Loucy (cell line): Measurements from ENCODE around the gene NCSTN.

ENCODE experiments used
- H2AFZ ChIP-seq: fragments of 200-600 bp; sonication (generic); 2 replicates; pipeline ENCODE4 v1.6.0; 2016; ENCODE audit warnings: antibody characterized with exemption, mild to moderate bottlenecking, low read length, moderate library complexity
- H3F3A ChIP-seq: fragments of 200-600 bp; 2 replicates; pipeline ENCODE4 v1.6.0; 2016; ENCODE audit warnings: antibody characterized with exemption, low read depth, mild to moderate bottlenecking
- H3K27me3 ChIP-seq: fragments of 200-600 bp; sonication (generic); 2 replicates; pipeline ENCODE4 v1.6.1; 2014; ENCODE audit warnings: low read length, mild to moderate bottlenecking; ENCODE audit not compliant: insufficient read depth, poor library complexity, severe bottlenecking
- H3K36me3 ChIP-seq: fragments of 200-600 bp; sonication (generic); 2 replicates; pipeline ENCODE4 v1.6.1; 2016; ENCODE audit warnings: low read length; ENCODE audit not compliant: insufficient read depth
- H3K4me1 ChIP-seq: fragments of 200-600 bp; sonication (generic); 2 replicates; pipeline ENCODE4 v1.5.1; 2014; ENCODE audit warnings: low read length, mild to moderate bottlenecking; ENCODE audit not compliant: insufficient read depth, poor library complexity, severe bottlenecking
- H3K4me2 ChIP-seq: fragments of 200-600 bp; sonication (generic); 2 replicates; pipeline ENCODE4 v1.6.0; 2014; ENCODE audit warnings: antibody characterized with exemption, low read length, low read depth, mild to moderate bottlenecking; ENCODE audit not compliant: poor library complexity, severe bottlenecking
- H3K4me3 ChIP-seq: fragments of 200-600 bp; sonication (generic); 2 replicates; pipeline ENCODE4 v1.5.1; 2014; ENCODE audit warnings: low read length, mild to moderate bottlenecking, mixed read lengths; ENCODE audit not compliant: poor library complexity, severe bottlenecking
- H3K79me2 ChIP-seq: fragments of 200-600 bp; sonication (generic); 2 replicates; pipeline ENCODE4 v1.6.1; 2014; ENCODE audit warnings: low read length; ENCODE audit not compliant: insufficient read depth
- H3K9ac ChIP-seq: fragments of 200-600 bp; sonication (generic); 2 replicates; pipeline ENCODE4 v1.6.0; 2014; ENCODE audit warnings: mild to moderate bottlenecking, low read depth, low read length, moderate library complexity; ENCODE audit not compliant: poor library complexity, severe bottlenecking
- H3K9me2 ChIP-seq: fragments of 200-600 bp; sonication (generic); replicated peaks from 2 replicates; pipeline ENCODE4 v1.6.1; 2016; ENCODE audit warnings: low read depth, low read length, mixed read lengths
- H3K9me3 ChIP-seq: fragments of 200-600 bp; sonication (generic); 2 replicates; pipeline ENCODE4 v1.6.1; 2014; ENCODE audit warnings: mild to moderate bottlenecking, antibody characterized with exemption, low read length, low read depth; ENCODE audit not compliant: insufficient read depth
- H4K20me1 ChIP-seq: fragments of 200-600 bp; sonication (generic); 2 replicates; pipeline ENCODE4 v1.6.0; 2014; ENCODE audit warnings: antibody characterized with exemption, low read length, mild to moderate bottlenecking; ENCODE audit not compliant: insufficient read depth, poor library complexity, severe bottlenecking
- CTCF ChIP-seq: fragments of 200-600 bp; sonication (generic); conservative IDR thresholded peaks from 2 replicates; pipeline ENCODE4 v1.5.1; 2014; ENCODE audit warnings: mild to moderate bottlenecking, antibody characterized with exemption, low read length
- EZH2phosphoT487 ChIP-seq: fragments of 200-600 bp; IDR thresholded peaks from 2 replicates; pipeline ENCODE4 v1.6.1; 2018; ENCODE audit warnings: antibody characterized with exemption, mild to moderate bottlenecking, moderate library complexity, borderline replicate concordance

The NCSTN gene

GRCh38 chr1:160342953-160343869, at the start of gene NCSTN, which contains the start of gene COPA:
NCSTN (plus strand) TSS chr1:160343383; CDS start chr1:160343397, 14 bp downstream.
COPA (minus strand) TSS chr1:160343250; CDS start chr1:160343170, 80 bp downstream.
- H4K20me1 ChIP-seq, result peaks cover 44% of the 10 kb centered on the region
- no peaks in the 10 kb centered on the region for H3K9me3 ChIP-seq
- H3K36me3 ChIP-seq, result peaks cover 21% of the 10 kb centered on the region; the same call in 1 of the 2 replicates
- peak within 1 kb of the TSS; percentile 88 for H3K9ac ChIP-seq
- H2AFZ ChIP-seq, result peak within 1 kb of the TSS; percentile 88
- no peaks in the 10 kb centered on the region for H3F3A ChIP-seq
- H3K4me2 ChIP-seq, result peak within 1 kb of the TSS; percentile 96
- H3K27me3 ChIP-seq, result no peaks in the 10 kb centered on the region
- peaks cover 83% of the 10 kb centered on the region for H3K79me2 ChIP-seq
- no peak for TF ChIP-seq EZH2phosphoT487
- TF ChIP-seq CTCF, result no peak
- no peaks in the 10 kb centered on the region for H3K9me2 ChIP-seq
- H3K4me3 ChIP-seq, result peak within 1 kb of the TSS; percentile 98
- H3K4me1 ChIP-seq, result peaks cover 49% of the 10 kb centered on the region

- Histone ChIP-seq H4K20me1 (no peaks in the 10 kb centered on the region), H3K4me3 (no peak overlapping the region), H3K4me2 (no peak overlapping the region), H3K9me2 (no peaks in the 10 kb centered on the region), H3K79me2 (no peaks in the 10 kb centered on the region), H3K4me1 (no peaks in the 10 kb centered on the region), H3F3A (no peaks in the 10 kb centered on the region), H3K27me3 (no peaks in the 10 kb centered on the region), H3K36me3 (peaks cover 96% of the 10 kb centered on the region), H2AFZ (no peak overlapping the region), H3K9me3 (no peaks in the 10 kb centered on the region), H3K9ac (no peak overlapping the region)
- no peak for TF ChIP-seq EZH2phosphoT487
- TF ChIP-seq CTCF, result no peak
Observed at GRCh38 chr1:160296036-160296435, 47.1 kb upstream of the NCSTN start.

GRCh38 chr1:160300173-160300572, 43.0 kb upstream of the NCSTN start:
- H3K79me2 ChIP-seq, result no peaks in the 10 kb centered on the region
- H3K9ac ChIP-seq, result no peak overlapping the region
- no peaks in the 10 kb centered on the region for H3K27me3 ChIP-seq
- peaks cover 80% of the 10 kb centered on the region for H3K36me3 ChIP-seq
- no peak overlapping the region for H3K4me3 ChIP-seq
- no peak for TF ChIP-seq CTCF
- no peak for TF ChIP-seq EZH2phosphoT487
- H3K4me1 ChIP-seq, result no peaks in the 10 kb centered on the region
- H4K20me1 ChIP-seq, result no peaks in the 10 kb centered on the region
- H3F3A ChIP-seq, result no peaks in the 10 kb centered on the region
- no peaks in the 10 kb centered on the region for H3K9me2 ChIP-seq
- H3K9me3 ChIP-seq, result no peaks in the 10 kb centered on the region
- H2AFZ ChIP-seq, result no peak overlapping the region
- no peak overlapping the region for H3K4me2 ChIP-seq
